A673 (cell line): Measurements from ENCODE around the gene RAB11FIP4. TPM values are rescaled to one million over a fixed set of nuclear protein-coding genes. Genes with fewer than 3 reads are reported as not detected.

Source experiments
- BruUV-seq: library from RNA; stranded (reverse); fragments of 400-500 nt; replicated peaks from 2 replicates; lab custom pipeline; 2021; lab: Mats Ljungman, UMichigan
- CTCF ChIA-PET: fragments of 300-600 bp; sonication (Branson Sonifier 250); formaldehyde crosslinking; loops from one replicate; lab custom pipeline; 2022; ENCODE audit warnings: antibody characterized with exemption; lab: Charles Lee
- POLR2A ChIA-PET: fragments of 300-600 bp; sonication (Branson Sonifier 250); formaldehyde crosslinking; loops from one replicate; lab custom pipeline; 2022; ENCODE audit warnings: antibody characterized with exemption; ENCODE audit not compliant: low non-redundant PET; lab: Charles Lee
- DNase-seq: peaks from one replicate; pipeline ENCODE4 v3.0.0-alpha.2; 2015; ENCODE audit warnings: low spot score
- H3K27ac ChIP-seq: fragments of 200-600 bp; sonication (generic); 2 replicates; pipeline ENCODE4 v1.5.1; 2016; ENCODE audit warnings: mixed run types, low read depth, mild to moderate bottlenecking, mixed read lengths, antibody characterized with exemption, low read length; ENCODE audit not compliant: poor library complexity, severe bottlenecking
- H3K27me3 ChIP-seq: fragments of 200-600 bp; sonication (generic); replicated peaks from 2 replicates; pipeline ENCODE4 v1.6.1; 2017; ENCODE audit warnings: mixed run types, low read depth, mild to moderate bottlenecking, mixed read lengths, antibody characterized with exemption, low read length; ENCODE audit not compliant: insufficient read depth, poor library complexity
- H3K36me3 ChIP-seq: fragments of 200-600 bp; sonication (generic); 2 replicates; pipeline ENCODE4 v1.6.1; 2016; ENCODE audit warnings: mixed run types, mild to moderate bottlenecking, mixed read lengths, antibody characterized with exemption, low read length; ENCODE audit not compliant: insufficient read depth, poor library complexity, severe bottlenecking
- H3K4me1 ChIP-seq: fragments of 200-600 bp; sonication (generic); 2 replicates; pipeline ENCODE4 v1.6.1; 2017; ENCODE audit warnings: mixed run types, mild to moderate bottlenecking, mixed read lengths, antibody characterized with exemption, low read length; ENCODE audit not compliant: insufficient read depth, poor library complexity, severe bottlenecking
- H3K4me3 ChIP-seq: fragments of 200-600 bp; sonication (generic); 2 replicates; pipeline ENCODE4 v1.5.1; 2016; ENCODE audit warnings: low read depth, mixed run types, mild to moderate bottlenecking, mixed read lengths, low read length; ENCODE audit not compliant: poor library complexity, severe bottlenecking
- H3K9me3 ChIP-seq: fragments of 200-600 bp; sonication (generic); 2 replicates; pipeline ENCODE4 v1.6.1; 2016; ENCODE audit warnings: mixed run types, low read depth, mild to moderate bottlenecking, mixed read lengths, antibody characterized with exemption, low read length; ENCODE audit not compliant: poor library complexity, severe bottlenecking
- CTCF ChIP-seq: fragments of 300-800, 200-600 bp; sonication (generic); conservative IDR thresholded peaks from 2 replicates; pipeline ENCODE4 v1.5.1; 2017; ENCODE audit warnings: low read depth, mild to moderate bottlenecking, antibody characterized with exemption, low read length, moderate library complexity, mixed read lengths
- EZH2 ChIP-seq: fragments of 200-600 bp; sonication (generic); IDR thresholded peaks from 2 replicates; pipeline ENCODE4 v1.6.1; 2017; ENCODE audit warnings: borderline replicate concordance, low read depth, mild to moderate bottlenecking, mixed read lengths, antibody characterized with exemption, low read length; ENCODE audit not compliant: poor library complexity, severe bottlenecking
- intact Hi-C: fragments of 100-400 bp; cut with micrococcal nuclease; formaldehyde crosslinking; loops from one replicate; pipeline ENCODE4 v1.10.0; 2022; ENCODE audit not compliant: unreplicated experiment
- total RNA-seq: library from RNA; stranded (reverse); gene quantifications from 2 replicates; pipeline ENCODE4 v1.2.3, GENCODE V29; 2021

RAB11FIP4 gene
- total RNA-seq, 1 experiment from 2014 or later, result 2.4 TPM

GRCh38 chr17:31479062-31479408, 87.6 kb downstream of the RAB11FIP4 start:
- no TSS peak for BruUV-seq
- Histone ChIP-seq H3K4me1 (no peaks in the 10 kb centered on the region), H3K27ac (no peak overlapping the region), H3K9me3 (no peaks in the 10 kb centered on the region), H3K36me3 (no peaks in the 10 kb centered on the region), H3K27me3 (no peaks in the 10 kb centered on the region), H3K4me3 (no peak overlapping the region)
- intact Hi-C loops, result no loop called here
- ChIA-PET CTCF (no interaction called here), POLR2A (no interaction called here)
- DNase-seq, result no peak
- TF ChIP-seq EZH2 (no peak), CTCF (no peak)

- TF ChIP-seq EZH2, result no peak
- TF ChIP-seq CTCF, result no peak
- intact Hi-C loops, result no loop called here
- no peaks in the 10 kb centered on the region for H3K27me3 ChIP-seq
- no peak overlapping the region for H3K27ac ChIP-seq
- no peaks in the 10 kb centered on the region for H3K9me3 ChIP-seq
- CTCF ChIA-PET, result no interaction called here
- POLR2A ChIA-PET, result no interaction called here
- no peaks in the 10 kb centered on the region for H3K36me3 ChIP-seq
- BruUV-seq, result no TSS peak
- no peak overlapping the region for H3K4me3 ChIP-seq
- H3K4me1 ChIP-seq, result no peaks in the 10 kb centered on the region
- no peak for DNase-seq
Measured at GRCh38 chr17:31479524-31479923, 88.0 kb downstream of the RAB11FIP4 start.

- CTCF ChIA-PET, result no interaction called here
Measured at GRCh38 chr17:31480067-31480466, 88.6 kb downstream of the RAB11FIP4 start.

More at GRCh38 chr17:31480067-31480466, 88.6 kb downstream of the RAB11FIP4 start:
- intact Hi-C loops, result no loop called here
- no TSS peak for BruUV-seq
- POLR2A ChIA-PET, result interaction anchor here (0.7 kb wide), 1 partner anchor 1327 kb away, joined by 14 read pairs; no protein-coding TSS in a partner anchor
- no peaks in the 10 kb centered on the region for H3K4me1 ChIP-seq
- H3K27ac ChIP-seq, result no peak overlapping the region
- DNase-seq, result no peak
- no peaks in the 10 kb centered on the region for H3K36me3 ChIP-seq
- TF ChIP-seq EZH2 (no peak), CTCF (no peak)
- no peak overlapping the region for H3K4me3 ChIP-seq
- no peaks in the 10 kb centered on the region for H3K27me3 ChIP-seq
- no peaks in the 10 kb centered on the region for H3K9me3 ChIP-seq
